Renal cortex interstitium (tissue), 11 donors: ENCODE results near the gene PIK3AP1. TPM values are rescaled to one million over a fixed set of nuclear protein-coding genes. Genes with fewer than 3 reads are reported as not detected.
"Not testable (repeated sequence)": the region's sequence is repeated elsewhere in the genome, so short reads cannot be mapped to it uniquely, and the experiment has no call there.

Experiments
- DNase-seq, 11 donors: peaks; one replicate each; pipeline ENCODE4 v3.0.0-alpha.2; 2013; ENCODE audit warnings: low read depth in 9 of 11, low spot score in 4 of 11; ENCODE audit errors: extremely low read depth in 1 of 11
- polyA plus RNA-seq, 3 donors: library from polyadenylated mRNA; unstranded; fragments of 120-200 nt; gene quantifications; one replicate each; pipeline ENCODE4 v1.2.1, GENCODE V29; 2013; ENCODE audit not compliant: insufficient read length in 3 of 3

PIK3AP1 gene
- polyA plus RNA-seq, 3 donors = 4.7 to 5.3 (median 5.2) TPM

- no peak for DNase-seq
Measured at GRCh38 chr10:96740579-96741281, 20.4 kb upstream of the PIK3AP1 start.

GRCh38 chr10:96740141-96740540 lies 19.8 kb upstream of the PIK3AP1 start:
- DNase-seq = no peak

GRCh38 chr10:96737307-96737902 lies 17.1 kb upstream of the PIK3AP1 start:
- DNase-seq = not testable (repeated sequence)

GRCh38 chr10:96724621-96725020 lies 4.3 kb upstream of the PIK3AP1 start:
- no peak for DNase-seq

- no peak for DNase-seq
Measured at GRCh38 chr10:96721207-96721572, 876 bp upstream of the PIK3AP1 start.

GRCh38 chr10:96719850-96720421 lies 378 bp downstream of the PIK3AP1 start:
- peak in 6 of 11 donors; percentile 19 to 39 (median 30) for DNase-seq

- DNase-seq = no peak
Measured at GRCh38 chr10:96719200-96719599, 1.1 kb downstream of the PIK3AP1 start.

GRCh38 chr10:96718304-96718990 lies 1.9 kb downstream of the PIK3AP1 start:
- DNase-seq = no peak

GRCh38 chr10:96716390-96716789 lies 3.9 kb downstream of the PIK3AP1 start:
- DNase-seq = no peak

GRCh38 chr10:96714746-96715255 lies 5.5 kb downstream of the PIK3AP1 start:
- DNase-seq = no peak

GRCh38 chr10:96714031-96714590 lies 6.2 kb downstream of the PIK3AP1 start:
- no peak for DNase-seq

GRCh38 chr10:96712662-96713271 lies 7.5 kb downstream of the PIK3AP1 start:
- no peak for DNase-seq

- no peak for DNase-seq
Measured at GRCh38 chr10:96711048-96711728, 9.1 kb downstream of the PIK3AP1 start.

GRCh38 chr10:96709525-96709924 lies 10.8 kb downstream of the PIK3AP1 start:
- DNase-seq = no peak

GRCh38 chr10:96708996-96709395 lies 11.3 kb downstream of the PIK3AP1 start:
- no peak for DNase-seq

GRCh38 chr10:96708456-96708855 lies 11.9 kb downstream of the PIK3AP1 start:
- DNase-seq = no peak

GRCh38 chr10:96706331-96706853 lies 13.9 kb downstream of the PIK3AP1 start:
- DNase-seq = no peak

- DNase-seq = no peak
Measured at GRCh38 chr10:96705134-96705533, 15.2 kb downstream of the PIK3AP1 start.
